GM12878 (cell line): ENCODE measurements around the gene PINK1. TPM values are rescaled to one million over a fixed set of nuclear protein-coding genes. Genes with fewer than 3 reads are reported as not detected.

Experiments
- ATAC-seq: fragments of 200-7000 bp; cut with Tn5 transposase; 3 replicates; pipeline ENCODE4 v1.9.1; 2020; ENCODE audit warnings: mild to moderate bottlenecking, moderate library complexity
- BruUV-seq: library from RNA; stranded (reverse); fragments of 400-500 nt; replicated peaks from 2 replicates; lab custom pipeline; 2021; lab: Mats Ljungman, UMichigan
- CTCF ChIA-PET: fragments of 300-600 bp; sonication (Branson Sonifier 250); formaldehyde crosslinking; extraction: SDS; loops from one replicate; lab custom pipeline; 2021; ENCODE audit warnings: inconsistent platforms; lab: Yijun Ruan, JAX
- POLR2A ChIA-PET: fragments of 350-600 bp; formaldehyde crosslinking; extraction: SDS; loops from one replicate; lab custom pipeline; 2021; ENCODE audit warnings: inconsistent platforms; lab: Charles Lee
- RAD21 ChIA-PET: fragments of 300-600 bp; sonication (Branson Sonifier 250); formaldehyde crosslinking; loops from one replicate; lab custom pipeline; 2023; ENCODE audit warnings: antibody characterized with exemption; ENCODE audit not compliant: unreplicated experiment; lab: Charles Lee
- SMC1A ChIA-PET: fragments of 300-600 bp; sonication (Branson Sonifier 250); formaldehyde crosslinking; loops from one replicate; lab custom pipeline; 2023; ENCODE audit not compliant: unreplicated experiment, uncharacterized antibody; lab: Charles Lee
- DNase-seq: peaks from one replicate; pipeline ENCODE4 v3.0.0-alpha.2; 2011; ENCODE audit warnings: low read depth, low spot score
- FAIRE-seq: peaks from 3 replicates; lab custom pipeline; 2011; peaks lifted over from hg19 to GRCh38; lab: Jason Lieb, UNC
- H2AFZ ChIP-seq: 2 replicates; pipeline ENCODE4 v1.6.0; 2011; ENCODE audit warnings: low read depth, low read length, control low read depth; ENCODE audit not compliant: control insufficient read depth
- H3K27ac ChIP-seq: 2 replicates; pipeline ENCODE4 v1.5.1; 2011; ENCODE audit warnings: control low read depth; ENCODE audit not compliant: control insufficient read depth, insufficient read depth
- H3K27me3 ChIP-seq, 2 experiments: replicated peaks in 1 of 2; 2 replicates each; pipeline versions ENCODE4 v1.6.0 to v1.6.1; 2011; ENCODE audit warnings: low read length in 1 of 2; ENCODE audit not compliant: control insufficient read depth in 2 of 2, insufficient read depth in 2 of 2
- H3K36me3 ChIP-seq, 2 experiments: 2 replicates each; pipeline ENCODE4 v1.5.1; 2011; ENCODE audit warnings: low read length in 1 of 2; ENCODE audit not compliant: control insufficient read depth in 2 of 2, insufficient read depth in 2 of 2
- H3K4me1 ChIP-seq: 2 replicates; pipeline ENCODE4 v1.6.1; 2011; ENCODE audit warnings: mild to moderate bottlenecking, low read length, moderate library complexity, mixed read lengths; ENCODE audit not compliant: control insufficient read depth, insufficient read depth
- H3K4me2 ChIP-seq: 2 replicates; pipeline ENCODE4 v1.6.0; 2011; ENCODE audit warnings: control low read depth; ENCODE audit not compliant: control insufficient read depth, insufficient read depth
- H3K4me3 ChIP-seq: fragments of 200-600 bp; sonication (generic); 2 replicates; pipeline ENCODE4 v1.5.1; 2016
- H3K79me2 ChIP-seq: 2 replicates; pipeline ENCODE4 v1.6.0; 2011; ENCODE audit warnings: low read length; ENCODE audit not compliant: control insufficient read depth, insufficient read depth
- H3K9ac ChIP-seq: 2 replicates; pipeline ENCODE4 v1.8.0; 2011; ENCODE audit warnings: low read length, control low read depth, mixed read lengths; ENCODE audit not compliant: control insufficient read depth, insufficient read depth
- H3K9me3 ChIP-seq: replicated peaks from 3 replicates; pipeline ENCODE4 v1.5.1; 2011; ENCODE audit warnings: mild to moderate bottlenecking, low read length; ENCODE audit not compliant: control insufficient read depth, insufficient read depth
- H4K20me1 ChIP-seq: 2 replicates; pipeline ENCODE4 v1.6.0; 2011; ENCODE audit not compliant: control insufficient read depth, insufficient read depth
- BCLAF1 ChIP-seq: fragments of 450-650 bp; IDR thresholded peaks from 2 replicates; pipeline ENCODE4 v1.6.1; 2017; ENCODE audit warnings: antibody characterized with exemption, mild to moderate bottlenecking, moderate library complexity
- CHD2 ChIP-seq: IDR thresholded peaks from 2 replicates; pipeline ENCODE4 v1.6.1; 2011; ENCODE audit warnings: low read depth, low read length, improper control_type of control experiment, borderline replicate concordance
- E4F1 ChIP-seq: fragments of 450-650 bp; IDR thresholded peaks from 2 replicates; pipeline ENCODE4 v1.6.1; 2018; ENCODE audit warnings: borderline replicate concordance, mild to moderate bottlenecking; ENCODE audit not compliant: partially characterized antibody
- ESRRA ChIP-seq: IDR thresholded peaks from 2 replicates; pipeline ENCODE4 v1.6.1; 2012; ENCODE audit warnings: mild to moderate bottlenecking, low read length, improper control_type of control experiment
- JUNB ChIP-seq: IDR thresholded peaks from 2 replicates; pipeline ENCODE4 v1.6.1; 2016; ENCODE audit warnings: antibody characterized with exemption, mild to moderate bottlenecking
- NFIC ChIP-seq: IDR thresholded peaks from 2 replicates; pipeline ENCODE4 v1.6.1; 2012; ENCODE audit warnings: low read depth, mild to moderate bottlenecking, inconsistent platforms, low read length, moderate library complexity
- PKNOX1 ChIP-seq: fragments of 450-650 bp; IDR thresholded peaks from 2 replicates; pipeline ENCODE4 v1.6.1; 2016; ENCODE audit warnings: mild to moderate bottlenecking
- POLR2AphosphoS2 ChIP-seq: IDR thresholded peaks from 2 replicates; pipeline ENCODE4 v1.6.1; 2011; ENCODE audit warnings: low read depth, mild to moderate bottlenecking, low read length, improper control_type of control experiment, moderate library complexity
- PRDM15 ChIP-seq: fragments of 450-650 bp; formaldehyde crosslinking; IDR thresholded peaks from 2 replicates; pipeline ENCODE4 v1.4.0; 2020; ENCODE audit warnings: mild to moderate bottlenecking, moderate library complexity
- STAT3 ChIP-seq: IDR thresholded peaks from 2 replicates; pipeline ENCODE4 v1.6.1; 2011; ENCODE audit warnings: low read depth, low read length, improper control_type of control experiment
- WGBS: methylation state at CpG from one replicate; pipeline ENCODE4 v1.1.6; 2016; ENCODE audit warnings: low lambda C conversion rate; ENCODE audit not compliant: insufficient replicate concordance, insufficient coverage; ENCODE audit errors: missing lambda C conversion rate; 5-methylcytosine and 5-hydroxymethylcytosine counted together
- in situ Hi-C: fragments of 300-500 bp; cut with MboI; formaldehyde crosslinking; loops from 9 replicates; pipeline ENCODE4 v1.14.3; 2018; ENCODE audit warnings: mixed read lengths
- intact Hi-C: fragments of 100-400 bp; cut with micrococcal nuclease; formaldehyde crosslinking; loops from one replicate; pipeline ENCODE4 v1.14.2; 2022; ENCODE audit not compliant: unreplicated experiment
- polyA plus RNA-seq, 11 experiments: library from polyadenylated mRNA; depleted of rRNA in 4 of 11; unstranded in 6 of 11; stranded (reverse) in 5 of 11; fragments of >200 nt; fragmentation: Nextera tagmentation in 4 of 11; fragmentation: Illumina TruSeq in 1 of 11; extraction: Ambion mirVana in 4 of 11; extraction: Trizol in 1 of 11; gene quantifications; 1 replicate in 1 of 11; 2 replicates in 10 of 11; pipeline versions ENCODE4 v1.2.1 to v1.2.3, GENCODE V29; 2011 to 2016; ENCODE audit warnings: inconsistent platforms in 2 of 11, missing spikeins in 2 of 11, low read depth in 1 of 11
- total RNA-seq, 4 experiments: library from RNA; depleted of rRNA in 3 of 4; stranded (reverse); fragments of >200 nt in 3 of 4; fragmentation: Illumina TruSeq in 1 of 4; extraction: Trizol in 1 of 4; gene quantifications; 2 replicates each; pipeline versions ENCODE4 v1.2.1 to v1.2.3, GENCODE V29; 2013 to 2021

The PINK1 gene
- total and polyA plus RNA-seq, 10 of the 15 experiments (the other 5 are each of a cell fraction or from before 2014, with no cell fraction given) = 0.42 to 4.4 (median 1.9) TPM; not detected in 1

GRCh38 chr1:20636785-20637347 lies 3.6 kb downstream of the PINK1 start:
- H4K20me1 ChIP-seq = no peaks in the 10 kb centered on the region
- CTCF ChIA-PET = interaction anchor here (3.1 kb wide), 1 partner anchor 113 kb away, joined by 9 read pairs; no protein-coding TSS in a partner anchor
- BruUV-seq = no TSS peak
- no peak overlapping the region for H3K9ac ChIP-seq
- H3K4me1 ChIP-seq = peaks cover 8% of the 10 kb centered on the region; the same call in 1 of the 2 replicates
- RAD21 ChIA-PET = no interaction called here
- TF ChIP-seq PKNOX1 (no peak), POLR2AphosphoS2 (no peak), ESRRA (no peak), JUNB (no peak), CHD2 (no peak), PRDM15 (CRISPR knock-in tag) (no peak), STAT3 (no peak), BCLAF1 (no peak), E4F1 (no peak), NFIC (no peak)
- no peaks in the 10 kb centered on the region for H3K79me2 ChIP-seq
- POLR2A ChIA-PET = no interaction called here
- no peaks in the 10 kb centered on the region; the same call in 2 of the 3 replicates for H3K9me3 ChIP-seq
- 29% methylated on average over 8 of the region's 8 CpGs for WGBS
- no peak for ATAC-seq
- SMC1A ChIA-PET = interaction anchor here (0.6 kb wide), 1 partner anchor 253 kb away, joined by 5 read pairs; no protein-coding TSS in a partner anchor
- DNase-seq = no peak
- no peak overlapping the region for H2AFZ ChIP-seq
- H3K4me3 ChIP-seq = no peak overlapping the region
- H3K27ac ChIP-seq = no peak overlapping the region
- H3K4me2 ChIP-seq = no peak overlapping the region
- no peak for FAIRE-seq
- intact Hi-C loops = loop anchor here (10.0 kb wide), 1 partner anchor 422 kb away; no protein-coding TSS in a partner anchor
- H3K36me3 ChIP-seq = no peaks in the 10 kb centered on the region
- H3K27me3 ChIP-seq = no peaks in the 10 kb centered on the region
- in situ Hi-C loops = loop anchor here (5.0 kb wide), 1 partner anchor 115 kb away; no protein-coding TSS in a partner anchor
